Testis (tissue), 2 donors: ENCODE measurements around the gene PTPN5.
"Not testable (repeated sequence)": the region's sequence is repeated elsewhere in the genome, so short reads cannot be mapped to it uniquely, and the experiment has no call there.

ENCODE experiments used
- POLR2A ChIP-seq: fragments of 450-650 bp; IDR thresholded peaks from one replicate; pipeline ENCODE4 v1.6.1; 2017; ENCODE audit warnings: antibody characterized with exemption, mild to moderate bottlenecking, moderate library complexity
- TF ChIP-seq, protein P1 (sequence below), 3 experiments: fragments of 450-650 bp in 2 of 3; fragments of 200-600 bp in 1 of 3; sonication (generic) in 1 of 3; IDR thresholded peaks; one replicate each; pipeline ENCODE4 v1.5.1; 2016 to 2019; ENCODE audit warnings: antibody characterized with exemption in 3 of 3, mild to moderate bottlenecking in 2 of 3, moderate library complexity in 1 of 3

DNA sequence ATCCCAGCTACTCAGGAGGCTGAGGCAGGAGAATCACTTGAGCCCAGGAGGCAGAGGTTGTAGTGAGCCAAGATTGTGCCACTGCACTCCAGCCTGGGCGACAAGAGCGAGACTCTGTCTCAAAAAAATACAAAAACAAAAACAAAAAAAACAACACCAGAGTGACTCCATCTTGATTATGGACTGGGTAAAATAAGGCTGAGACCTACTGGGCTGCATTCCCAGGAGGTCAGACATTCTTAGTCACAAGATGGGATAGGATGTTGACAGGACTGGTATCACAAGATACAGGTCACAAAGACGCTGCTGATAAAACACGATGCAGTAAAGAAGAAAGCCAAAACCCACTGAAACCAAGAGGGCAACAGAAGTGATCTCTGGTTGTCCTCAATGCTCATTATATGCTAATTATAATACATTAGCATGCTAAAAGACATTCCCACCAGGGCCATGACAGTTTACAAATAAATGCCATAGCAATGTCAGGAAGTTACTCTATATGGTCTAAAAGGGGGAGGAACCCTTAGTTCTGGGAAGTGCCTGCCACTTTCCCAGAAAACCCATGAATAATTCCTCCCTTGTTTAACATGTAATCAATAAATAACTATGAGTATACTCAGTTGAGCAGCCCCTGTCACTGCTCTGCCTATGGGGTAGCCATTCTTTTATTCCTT lies 100.0 kb downstream of the PTPN5 start:
- TF ChIP-seq, protein P1, sequence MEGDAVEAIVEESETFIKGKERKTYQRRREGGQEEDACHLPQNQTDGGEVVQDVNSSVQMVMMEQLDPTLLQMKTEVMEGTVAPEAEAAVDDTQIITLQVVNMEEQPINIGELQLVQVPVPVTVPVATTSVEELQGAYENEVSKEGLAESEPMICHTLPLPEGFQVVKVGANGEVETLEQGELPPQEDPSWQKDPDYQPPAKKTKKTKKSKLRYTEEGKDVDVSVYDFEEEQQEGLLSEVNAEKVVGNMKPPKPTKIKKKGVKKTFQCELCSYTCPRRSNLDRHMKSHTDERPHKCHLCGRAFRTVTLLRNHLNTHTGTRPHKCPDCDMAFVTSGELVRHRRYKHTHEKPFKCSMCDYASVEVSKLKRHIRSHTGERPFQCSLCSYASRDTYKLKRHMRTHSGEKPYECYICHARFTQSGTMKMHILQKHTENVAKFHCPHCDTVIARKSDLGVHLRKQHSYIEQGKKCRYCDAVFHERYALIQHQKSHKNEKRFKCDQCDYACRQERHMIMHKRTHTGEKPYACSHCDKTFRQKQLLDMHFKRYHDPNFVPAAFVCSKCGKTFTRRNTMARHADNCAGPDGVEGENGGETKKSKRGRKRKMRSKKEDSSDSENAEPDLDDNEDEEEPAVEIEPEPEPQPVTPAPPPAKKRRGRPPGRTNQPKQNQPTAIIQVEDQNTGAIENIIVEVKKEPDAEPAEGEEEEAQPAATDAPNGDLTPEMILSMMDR (IDR thresholded peaks at IDR 0.05), result not testable (repeated sequence)
- TF ChIP-seq POLR2A, result not testable (repeated sequence)
